Ovary (tissue), 9 donors: ENCODE measurements around the gene KATNB1. TPM values are rescaled to one million over a fixed set of nuclear protein-coding genes. Genes with fewer than 3 reads are reported as not detected.

Source experiments
- DNase-seq, 5 donors: peaks; one replicate each; pipeline ENCODE4 v3.0.0-alpha.2; 2019 to 2020
- H3K27ac ChIP-seq, 2 donors: fragments of 200-600 bp; one replicate each; pipeline versions ENCODE4 v1.5.1 to v1.8.0; 2019 to 2022
- H3K27me3 ChIP-seq: fragments of 200-600 bp; one replicate; pipeline ENCODE4 v1.8.0; 2022
- H3K36me3 ChIP-seq: fragments of 200-600 bp; sonication (generic); one replicate; pipeline ENCODE4 v1.5.1; 2019
- H3K4me1 ChIP-seq: one replicate; pipeline ENCODE4 v1.8.1; 2013; ENCODE audit warnings: mild to moderate bottlenecking, moderate library complexity; ENCODE audit not compliant: insufficient read depth
- H3K4me3 ChIP-seq: fragments of 200-600 bp; sonication (generic); one replicate; pipeline ENCODE4 v1.5.1; 2017
- H3K9me3 ChIP-seq, 2 donors: fragments of 200-600 bp in 1 of 2; sonication (generic) in 1 of 2; one replicate each; pipeline versions ENCODE4 v1.5.1 to v1.8.1; 2013 to 2019; ENCODE audit warnings: mild to moderate bottlenecking in 1 of 2, moderate library complexity in 1 of 2
- CTCF ChIP-seq, 3 donors: fragments of 450-650 bp in 2 of 3; fragments of 200-600 bp in 1 of 3; IDR thresholded peaks; one replicate each; pipeline versions ENCODE4 v1.5.1 to v1.8.0; 2016 to 2022; ENCODE audit warnings: antibody characterized with exemption in 3 of 3, mild to moderate bottlenecking in 1 of 3
- EP300 ChIP-seq: sonication (generic); formaldehyde crosslinking; IDR thresholded peaks from one replicate; pipeline ENCODE4 v1.6.1; 2017; ENCODE audit warnings: antibody characterized with exemption
- POLR2A ChIP-seq: fragments of 450-650 bp; IDR thresholded peaks from one replicate; pipeline ENCODE4 v1.6.1; 2017; ENCODE audit warnings: antibody characterized with exemption, mild to moderate bottlenecking, moderate library complexity
- WGBS, 3 donors: extraction: QIAGEN DNeasy Blood & Tissue Kit in 1 of 3; methylation state at CpG; one replicate each; pipeline versions ENCODE4 v1.1.5 to v1.1.7; 2013 to 2017; 5-methylcytosine and 5-hydroxymethylcytosine counted together
- intact Hi-C, 4 donors: fragments of 100-400 bp; cut with DNase I; formaldehyde crosslinking; loops; one replicate each; pipeline versions ENCODE4 v1.11.0 to v1.15.1; 2022 to 2023
- polyA plus RNA-seq, 2 donors: library from polyadenylated mRNA; stranded (reverse); fragments of 200-250 nt in 1 of 2; fragments of 350-450 nt in 1 of 2; fragmentation: Illumina TruSeq in 1 of 2; extraction: RNeasy Lipid Tissue Mini Kit (QIAGEN cat#74804) in 1 of 2; gene quantifications; one replicate each; pipeline ENCODE4 v1.2.3, GENCODE V29; 2013 to 2014
- total RNA-seq, 7 donors: library from RNA; depleted of rRNA in 2 of 7; stranded (reverse); fragments of >200 nt in 2 of 7; fragmentation: NEBNext Ultra II Directional in 3 of 7; extraction: Animal tissue kit (Norgen Biotek cat#: 25700) in 3 of 7; gene quantifications; one replicate each; pipeline versions ENCODE4 v1.1.0 to v1.2.4, GENCODE V29; 2016 to 2023
- donor health status: DM: no; HTN: no; CAD: no; lungs with moderate emphysema.
- donor health status: DM: no; HTN: no; CAD: no.
- donor health status: Bipolar disorder and iron deficiency.
- donor health status: DM: yes; HTN: yes; CAD: no.
- donor health status: DM: no; HTN: no; CAD: no.
- donor health status: DM: yes; HTN: yes; CAD: no.

Gene KATNB1
- total and polyA plus RNA-seq, 9 donors: 3.4 to 20.2 (median 12.5) TPM

- no peaks in the 10 kb centered on the region for H3K36me3 ChIP-seq
These were observed 31.3 kb downstream of the KATNB1 start for GRCh38 chr16:57766714-57767348.

GRCh38 chr16:57769541-57770145 is 34.1 kb downstream of the KATNB1 start:
- H3K36me3 ChIP-seq: no peaks in the 10 kb centered on the region
- 86 to 92% (median 87%) methylated on average over 22 of the region's 22 CpGs for WGBS, 3 donors
- H3K4me1 ChIP-seq: no peaks in the 10 kb centered on the region
- no peaks in the 10 kb centered on the region for H3K27me3 ChIP-seq
- intact Hi-C loops: no loop called here
- no peaks in the 10 kb centered on the region for H3K9me3 ChIP-seq
- no peak for TF ChIP-seq CTCF (IDR thresholded peaks at IDR 0.05)
- no peak for TF ChIP-seq POLR2A
- no peak for TF ChIP-seq EP300
- no peak for DNase-seq
- H3K4me3 ChIP-seq: no peak overlapping the region
- no peak overlapping the region for H3K27ac ChIP-seq

More at GRCh38 chr16:57766714-57767348, 31.3 kb downstream of the KATNB1 start:
- DNase-seq: no peak
- Histone ChIP-seq H3K27me3 (no peaks in the 10 kb centered on the region), H3K4me1 (no peaks in the 10 kb centered on the region), H3K27ac (no peak overlapping the region), H3K4me3 (no peak overlapping the region), H3K9me3 (no peaks in the 10 kb centered on the region)
- intact Hi-C loops: no loop called here
- 91 to 92% (median 92%) methylated on average over 15 of the region's 15 CpGs for WGBS, 3 donors
- TF ChIP-seq POLR2A (no peak), EP300 (no peak), CTCF (IDR thresholded peaks at IDR 0.05) (no peak)

- intact Hi-C loops: no loop called here
- TF ChIP-seq EP300 (no peak), POLR2A (no peak), CTCF (IDR thresholded peaks at IDR 0.05) (no peak)
- H3K4me3 ChIP-seq: no peak overlapping the region
- H3K27ac ChIP-seq: no peak overlapping the region
- H3K27me3 ChIP-seq: no peaks in the 10 kb centered on the region
- no peak for DNase-seq
- 90 to 93% (median 92%) methylated on average over 15 of the region's 15 CpGs for WGBS, 3 donors
- no peaks in the 10 kb centered on the region for H3K9me3 ChIP-seq
- no peaks in the 10 kb centered on the region for H3K36me3 ChIP-seq
- no peaks in the 10 kb centered on the region for H3K4me1 ChIP-seq
These were observed 34.8 kb downstream of the KATNB1 start for GRCh38 chr16:57770361-57770760.

- H3K36me3 ChIP-seq: no peaks in the 10 kb centered on the region
- WGBS, 3 donors: 90 to 93% (median 92%) methylated on average over 22 to 26 of the region's 26 CpGs
- intact Hi-C loops: no loop called here
- no peaks in the 10 kb centered on the region for H3K27me3 ChIP-seq
- no peak for DNase-seq
- TF ChIP-seq CTCF (IDR thresholded peaks at IDR 0.05) (no peak), EP300 (no peak), POLR2A (no peak)
- H3K4me3 ChIP-seq: no peak overlapping the region
- no peak overlapping the region for H3K27ac ChIP-seq
- no peaks in the 10 kb centered on the region for H3K4me1 ChIP-seq
- no peaks in the 10 kb centered on the region for H3K9me3 ChIP-seq
These were observed 35.7 kb downstream of the KATNB1 start for GRCh38 chr16:57771141-57771785.
